Smooth muscle cell (in vitro differentiated cells): ENCODE results near the gene DPYD. TPM values are rescaled to one million over a fixed set of nuclear protein-coding genes. Genes with fewer than 3 reads are reported as not detected.

Experiments used
- DNase-seq: peaks from one replicate; lab custom pipeline; 2025; ENCODE audit not compliant: unreplicated experiment; lab: John Stamatoyannopoulos, UW
- H2AFZ ChIP-seq: fragments of 200-600 bp; sonication (generic); 2 replicates; pipeline ENCODE4 v1.6.0; 2016; ENCODE audit warnings: antibody characterized with exemption, low read depth, mild to moderate bottlenecking
- H3F3A ChIP-seq: fragments of 200-600 bp; sonication (generic); 2 replicates; pipeline ENCODE4 v1.6.0; 2017; ENCODE audit warnings: antibody characterized with exemption, low read depth
- H3K27ac ChIP-seq: fragments of 200-600 bp; sonication (generic); 2 replicates; pipeline ENCODE4 v1.5.1; 2016; ENCODE audit warnings: low read depth, mild to moderate bottlenecking
- H3K27me3 ChIP-seq: fragments of 200-600 bp; sonication (generic); 2 replicates; pipeline ENCODE4 v1.6.1; 2016; ENCODE audit warnings: low read depth, mild to moderate bottlenecking
- H3K36me3 ChIP-seq: fragments of 200-600 bp; sonication (generic); 2 replicates; pipeline ENCODE4 v1.5.1; 2016; ENCODE audit warnings: low read depth
- H3K4me1 ChIP-seq: fragments of 200-600 bp; sonication (generic); 2 replicates; pipeline ENCODE4 v1.5.1; 2016; ENCODE audit warnings: low read depth
- H3K4me2 ChIP-seq: fragments of 200-600 bp; sonication (generic); 2 replicates; pipeline ENCODE4 v1.6.0; 2016; ENCODE audit warnings: mild to moderate bottlenecking
- H3K4me3 ChIP-seq: fragments of 200-600 bp; sonication (generic); 2 replicates; pipeline ENCODE4 v1.5.1; 2016; ENCODE audit warnings: mild to moderate bottlenecking
- H3K79me2 ChIP-seq: fragments of 200-600 bp; sonication (generic); 2 replicates; pipeline ENCODE4 v1.6.0; 2016; ENCODE audit warnings: low read depth, mild to moderate bottlenecking
- H3K9ac ChIP-seq: fragments of 200-600 bp; sonication (generic); 2 replicates; pipeline ENCODE4 v1.6.0; 2016; ENCODE audit warnings: low read depth
- H3K9me3 ChIP-seq: fragments of 200-600 bp; sonication (generic); replicated peaks from 2 replicates; pipeline ENCODE4 v1.5.1; 2016; ENCODE audit warnings: low read depth
- H4K20me1 ChIP-seq: fragments of 200-600 bp; sonication (generic); 2 replicates; pipeline ENCODE4 v1.6.0; 2016; ENCODE audit warnings: low read depth
- WGBS: methylation state at CpG from one replicate; pipeline ENCODE4 v1.1.7; 2016; ENCODE audit warnings: low lambda C conversion rate; 5-methylcytosine and 5-hydroxymethylcytosine counted together
- polyA plus RNA-seq: library from polyadenylated mRNA; unstranded; fragments of >200 nt; fragmentation: Nextera tagmentation; extraction: Ambion mirVana; gene quantifications from 2 replicates; pipeline ENCODE4 v1.2.1, GENCODE V29; 2016
- total RNA-seq: library from RNA; depleted of rRNA; stranded (reverse); fragments of >200 nt; gene quantifications from 2 replicates; pipeline ENCODE4 v1.2.3, GENCODE V29; 2014
- TF ChIP-seq, protein P1 (sequence below): fragments of 200-600 bp; sonication (generic); IDR thresholded peaks from 2 replicates; pipeline ENCODE4 v1.5.1; 2017; ENCODE audit warnings: borderline replicate concordance, mild to moderate bottlenecking, antibody characterized with exemption; ENCODE audit not compliant: insufficient read depth, poor library complexity, severe bottlenecking

DPYD gene
- total and polyA plus RNA-seq, 2 experiments from 2014 or later: 1.8 to 2.0 TPM

DNA sequence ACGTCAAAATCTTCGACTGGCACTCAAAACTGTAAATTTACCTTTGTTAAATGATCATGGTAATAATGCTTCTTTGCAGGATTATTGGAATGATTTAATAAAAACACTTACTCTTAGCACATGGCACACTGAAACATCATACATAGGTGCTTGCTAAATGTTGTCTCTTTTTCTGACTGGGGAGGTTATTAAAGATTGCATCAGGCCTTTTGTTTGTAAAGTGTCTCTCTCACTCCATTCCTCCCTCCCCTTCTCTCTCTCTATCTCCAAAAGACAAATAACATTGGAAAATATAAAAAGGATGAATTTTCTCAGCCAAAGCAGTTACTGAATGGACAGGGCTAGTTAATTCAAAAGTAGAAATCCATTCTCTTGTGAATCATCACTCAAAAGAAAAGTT is 404.2 kb downstream of the DPYD start:
- peak overlapping the region; percentile 9 for H2AFZ ChIP-seq
- no peaks in the 10 kb centered on the region for H3K4me1 ChIP-seq
- H3K27ac ChIP-seq: no peak overlapping the region
- no peaks in the 10 kb centered on the region for H3F3A ChIP-seq
- no peak overlapping the region for H3K4me3 ChIP-seq
- H3K79me2 ChIP-seq: no peaks in the 10 kb centered on the region
- no peaks in the 10 kb centered on the region for H3K36me3 ChIP-seq
- no peak for DNase-seq
- H3K9me3 ChIP-seq: peaks cover 3% of the 10 kb centered on the region
- WGBS: 96% methylated on average over 2 of the region's 2 CpGs
- TF ChIP-seq, protein P1, sequence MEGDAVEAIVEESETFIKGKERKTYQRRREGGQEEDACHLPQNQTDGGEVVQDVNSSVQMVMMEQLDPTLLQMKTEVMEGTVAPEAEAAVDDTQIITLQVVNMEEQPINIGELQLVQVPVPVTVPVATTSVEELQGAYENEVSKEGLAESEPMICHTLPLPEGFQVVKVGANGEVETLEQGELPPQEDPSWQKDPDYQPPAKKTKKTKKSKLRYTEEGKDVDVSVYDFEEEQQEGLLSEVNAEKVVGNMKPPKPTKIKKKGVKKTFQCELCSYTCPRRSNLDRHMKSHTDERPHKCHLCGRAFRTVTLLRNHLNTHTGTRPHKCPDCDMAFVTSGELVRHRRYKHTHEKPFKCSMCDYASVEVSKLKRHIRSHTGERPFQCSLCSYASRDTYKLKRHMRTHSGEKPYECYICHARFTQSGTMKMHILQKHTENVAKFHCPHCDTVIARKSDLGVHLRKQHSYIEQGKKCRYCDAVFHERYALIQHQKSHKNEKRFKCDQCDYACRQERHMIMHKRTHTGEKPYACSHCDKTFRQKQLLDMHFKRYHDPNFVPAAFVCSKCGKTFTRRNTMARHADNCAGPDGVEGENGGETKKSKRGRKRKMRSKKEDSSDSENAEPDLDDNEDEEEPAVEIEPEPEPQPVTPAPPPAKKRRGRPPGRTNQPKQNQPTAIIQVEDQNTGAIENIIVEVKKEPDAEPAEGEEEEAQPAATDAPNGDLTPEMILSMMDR: no peak
- H4K20me1 ChIP-seq: no peaks in the 10 kb centered on the region
- H3K4me2 ChIP-seq: no peak overlapping the region
- H3K9ac ChIP-seq: no peak overlapping the region
- H3K27me3 ChIP-seq: no peaks in the 10 kb centered on the region

DNA sequence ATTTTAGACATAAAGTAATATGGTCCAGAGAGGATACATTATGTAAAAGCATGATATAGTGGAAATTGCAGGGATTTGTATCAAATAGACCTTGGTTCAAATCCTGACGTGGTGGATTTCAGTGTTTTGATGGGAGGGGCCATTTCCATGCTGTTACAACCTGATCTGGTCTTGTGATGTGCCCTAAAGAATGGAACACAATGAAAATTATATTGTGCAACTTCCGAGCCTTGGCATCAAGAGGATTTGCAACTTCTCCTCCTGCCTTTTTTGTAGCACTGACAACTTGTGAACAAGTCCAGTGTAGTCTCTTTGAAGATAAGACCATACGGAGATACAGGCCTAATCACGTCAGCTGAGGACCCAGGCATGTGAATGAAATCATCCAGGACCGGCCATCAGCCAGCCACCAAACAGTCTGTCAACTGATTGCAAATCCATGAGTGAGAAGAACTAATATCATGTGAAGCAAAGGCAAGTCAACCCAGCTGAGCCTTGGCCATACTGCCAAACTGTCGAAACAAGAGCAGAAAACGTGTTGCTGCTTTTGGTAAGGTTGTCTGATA is 412.1 kb downstream of the DPYD start:
- WGBS: 64% methylated on average over 7 of the region's 7 CpGs
- Histone ChIP-seq H3K9me3 (no peaks in the 10 kb centered on the region), H3F3A (no peaks in the 10 kb centered on the region), H3K27ac (no peak overlapping the region), H4K20me1 (no peaks in the 10 kb centered on the region), H3K27me3 (no peaks in the 10 kb centered on the region), H3K4me2 (no peak overlapping the region), H3K4me3 (no peak overlapping the region), H3K9ac (no peak overlapping the region), H3K4me1 (peaks cover 12% of the 10 kb centered on the region), H3K36me3 (no peaks in the 10 kb centered on the region), H2AFZ (no peak overlapping the region), H3K79me2 (no peaks in the 10 kb centered on the region)
- no peak for DNase-seq
- TF ChIP-seq, protein P1: no peak

DNA sequence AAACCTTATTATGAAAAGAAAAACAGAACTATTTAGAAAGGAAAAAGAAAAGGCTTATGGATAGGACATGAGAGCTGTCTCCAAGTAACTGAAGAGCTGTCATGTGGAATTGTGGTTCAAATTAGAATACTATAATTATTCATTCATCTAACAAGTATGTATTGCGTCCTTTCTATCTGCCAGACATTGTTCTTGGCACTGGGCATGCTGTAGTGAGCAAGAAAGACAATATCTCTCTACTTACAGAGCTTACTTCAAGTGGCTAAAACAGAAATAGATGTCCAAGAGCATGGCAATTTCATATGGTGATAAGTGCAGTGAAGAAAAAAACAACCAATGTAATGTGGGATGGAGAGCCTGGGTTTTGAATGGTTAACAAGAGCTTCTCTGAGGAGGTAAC is 413.0 kb downstream of the DPYD start:
- no peaks in the 10 kb centered on the region for H3F3A ChIP-seq
- no peaks in the 10 kb centered on the region for H3K36me3 ChIP-seq
- WGBS: 80% methylated on average over 1 of the region's 1 CpG
- no peak for DNase-seq
- no peaks in the 10 kb centered on the region for H4K20me1 ChIP-seq
- TF ChIP-seq, protein P1: no peak
- H2AFZ ChIP-seq: no peak overlapping the region
- no peaks in the 10 kb centered on the region for H3K27me3 ChIP-seq
- H3K4me2 ChIP-seq: no peak overlapping the region
- H3K4me1 ChIP-seq: peaks cover 12% of the 10 kb centered on the region
- no peak overlapping the region for H3K27ac ChIP-seq
- H3K9me3 ChIP-seq: no peaks in the 10 kb centered on the region
- no peak overlapping the region for H3K9ac ChIP-seq
- no peaks in the 10 kb centered on the region for H3K79me2 ChIP-seq
- no peak overlapping the region for H3K4me3 ChIP-seq

DNA sequence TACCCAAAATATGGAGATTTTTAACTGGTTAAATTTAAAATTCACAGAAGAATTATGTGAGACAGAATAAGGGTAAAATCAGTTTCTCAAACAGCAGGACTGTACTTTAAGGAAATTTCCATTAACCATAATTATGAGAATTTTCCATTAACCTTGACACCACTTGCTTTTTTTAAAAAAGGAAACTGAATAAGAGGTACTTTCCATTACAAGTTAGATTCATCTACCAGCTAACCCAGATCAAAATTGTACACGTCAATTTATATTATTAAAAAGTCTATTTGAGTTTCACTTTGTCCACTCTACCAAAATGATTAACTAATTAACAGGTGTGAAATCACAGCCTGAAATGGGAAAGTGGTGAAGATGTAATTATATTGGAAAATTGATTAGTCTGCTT is 414.5 kb downstream of the DPYD start:
- no peak overlapping the region for H3K4me2 ChIP-seq
- H3K4me1 ChIP-seq: peaks cover 12% of the 10 kb centered on the region
- H3K9me3 ChIP-seq: no peaks in the 10 kb centered on the region
- no peak overlapping the region for H3K9ac ChIP-seq
- H3K27ac ChIP-seq: no peak overlapping the region
- no peaks in the 10 kb centered on the region for H3F3A ChIP-seq
- 94% methylated on average over 1 of the region's 1 CpG for WGBS
- DNase-seq: no peak
- no peak overlapping the region for H2AFZ ChIP-seq
- H3K27me3 ChIP-seq: no peaks in the 10 kb centered on the region
- H3K79me2 ChIP-seq: no peaks in the 10 kb centered on the region
- no peak overlapping the region for H3K4me3 ChIP-seq
- no peaks in the 10 kb centered on the region for H3K36me3 ChIP-seq
- no peaks in the 10 kb centered on the region for H4K20me1 ChIP-seq
- TF ChIP-seq, protein P1: no peak
